K562 (cell line): ENCODE measurements around the gene NMRAL1. TPM values are rescaled to one million over a fixed set of nuclear protein-coding genes. Genes with fewer than 3 reads are reported as not detected.

Experiments used
- ATAC-seq: fragments of 200-7000 bp; cut with Tn5 transposase; 3 replicates; pipeline ENCODE4 v1.9.1; 2020; ENCODE audit warnings: moderate library complexity
- BruUV-seq: library from RNA; stranded (reverse); fragments of 400-500 nt; replicated peaks from 2 replicates; lab custom pipeline; 2021; lab: Mats Ljungman, UMichigan
- CTCF ChIA-PET: fragments of 300-600 bp; formaldehyde crosslinking; extraction: SDS; loops from one replicate; lab custom pipeline; 2021; ENCODE audit warnings: low intra/inter-chr PET ratio; lab: Yijun Ruan, JAX
- POLR2A ChIA-PET: fragments of 300-600, 350-650 bp; sonication (Branson Sonifier 250); formaldehyde crosslinking; extraction: SDS; loops from one replicate; lab custom pipeline; 2021; ENCODE audit warnings: antibody characterized with exemption, inconsistent platforms; lab: Yijun Ruan, JAX
- DNase-seq, 4 experiments: peaks; one replicate each; pipeline versions ENCODE4 v3.0.0 to v3.0.0-alpha.2; 2011 to 2018; ENCODE audit warnings: low spot score in 3 of 4, mixed read lengths in 3 of 4; ENCODE audit errors: extremely low read depth in 1 of 4
- FAIRE-seq: peaks from 2 replicates; lab custom pipeline; 2011; peaks lifted over from hg19 to GRCh38; lab: Jason Lieb, UNC
- H2AFZ ChIP-seq: 2 replicates; pipeline ENCODE4 v1.6.0; 2011; ENCODE audit warnings: low read depth, low read length, control low read depth, inconsistent platforms
- H3K27ac ChIP-seq: fragments of 200-600 bp; 3 replicates; pipeline ENCODE4 v1.8.0; 2011; ENCODE audit warnings: low read depth, mild to moderate bottlenecking, control low read depth, inconsistent platforms, low read length, moderate library complexity, mixed read lengths; ENCODE audit errors: extremely low read depth
- H3K27me3 ChIP-seq, 2 experiments: fragments of 300-600 bp in 1 of 2; 2 replicates in 1 of 2; 3 replicates in 1 of 2; pipeline versions ENCODE4 v1.6.0 to v1.8.0; 2011; ENCODE audit warnings: inconsistent platforms in 2 of 2, low read length in 2 of 2, mild to moderate bottlenecking in 1 of 2, mixed read lengths in 1 of 2, moderate library complexity in 1 of 2; ENCODE audit not compliant: control insufficient read depth in 2 of 2, insufficient read depth in 2 of 2
- H3K36me3 ChIP-seq: fragments of 300-600 bp; 3 replicates; pipeline ENCODE4 v1.8.0; 2011; ENCODE audit warnings: mild to moderate bottlenecking, low read length, inconsistent platforms; ENCODE audit not compliant: control insufficient read depth, insufficient read depth
- H3K4me1 ChIP-seq, 2 experiments: fragments of 200-600 bp in 1 of 2; replicated peaks in 1 of 2; 2 replicates in 1 of 2; 3 replicates in 1 of 2; pipeline versions ENCODE4 v1.5.1 to v1.8.0; 2011; ENCODE audit warnings: inconsistent platforms in 2 of 2, low read length in 2 of 2, mild to moderate bottlenecking in 1 of 2, mixed read lengths in 1 of 2, moderate library complexity in 1 of 2; ENCODE audit not compliant: control insufficient read depth in 2 of 2, insufficient read depth in 2 of 2
- H3K4me2 ChIP-seq: 2 replicates; pipeline ENCODE4 v1.6.1; 2011; ENCODE audit warnings: low read length, control low read depth, inconsistent platforms, mixed read lengths; ENCODE audit not compliant: insufficient read depth
- H3K4me3 ChIP-seq: fragments of 200-600 bp; sonication (generic), shearing (Covaris generic); 2 replicates; pipeline ENCODE4 v1.5.1; 2016; ENCODE audit warnings: control low read depth, inconsistent platforms
- H3K79me2 ChIP-seq: fragments of 200-600 bp; 3 replicates; pipeline ENCODE4 v1.8.0; 2011; ENCODE audit warnings: low read length, inconsistent platforms; ENCODE audit not compliant: control insufficient read depth, insufficient read depth
- H3K9ac ChIP-seq, 2 experiments: 2 replicates each; pipeline versions ENCODE4 v1.6.0 to v1.6.1; 2011; ENCODE audit warnings: low read depth in 2 of 2, low read length in 2 of 2, control low read depth in 1 of 2, inconsistent platforms in 1 of 2, mild to moderate bottlenecking in 1 of 2, mixed read lengths in 1 of 2; ENCODE audit not compliant: insufficient read depth in 1 of 2
- H3K9me1 ChIP-seq: one replicate; pipeline ENCODE4 v1.6.0; 2011; ENCODE audit warnings: inconsistent platforms, mild to moderate bottlenecking, low read length, moderate library complexity; ENCODE audit not compliant: control insufficient read depth, insufficient read depth
- H3K9me3 ChIP-seq: replicated peaks from 2 replicates; pipeline ENCODE4 v1.5.1; 2011; ENCODE audit warnings: low read depth, low read length, inconsistent platforms; ENCODE audit not compliant: control insufficient read depth, insufficient read depth
- H4K20me1 ChIP-seq: replicated peaks from 2 replicates; pipeline ENCODE4 v1.6.1; 2011; ENCODE audit warnings: low read length, inconsistent platforms, mixed read lengths; ENCODE audit not compliant: control insufficient read depth, insufficient read depth
- C11orf30 ChIP-seq: fragments of 450-650 bp; IDR thresholded peaks from 2 replicates; pipeline ENCODE4 v1.6.1; 2016; ENCODE audit warnings: low read depth, mild to moderate bottlenecking
- CEBPG ChIP-seq, 3 experiments: fragments of 200-800 bp in 1 of 3; sonication (Bioruptor generic) in 1 of 3; sonication (generic) in 1 of 3; formaldehyde crosslinking in 1 of 3; IDR thresholded peaks in 2 of 3; conservative IDR thresholded peaks in 1 of 3; 2 replicates each; pipeline versions ENCODE4 v1.6.1 to v1.8.0; 2016 to 2022; ENCODE audit warnings: missing compliant biosample characterization in 2 of 3, missing genetic modification characterization in 2 of 3, mild to moderate bottlenecking in 1 of 3, missing genetic modification reagents in 1 of 3
- FOXK1 ChIP-seq: sonication (generic); formaldehyde crosslinking; IDR thresholded peaks from 2 replicates; pipeline ENCODE4 v1.8.0; 2022; ENCODE audit warnings: missing genetic modification reagents, mild to moderate bottlenecking, borderline replicate concordance
- JUN ChIP-seq, 2 experiments: sonication (generic) in 1 of 2; formaldehyde crosslinking in 1 of 2; IDR thresholded peaks; 2 replicates each; pipeline versions ENCODE4 v1.6.1 to v1.8.0; 2012 to 2022; ENCODE audit warnings: borderline replicate concordance in 2 of 2, mild to moderate bottlenecking in 2 of 2, improper control_type of control experiment in 1 of 2, low read depth in 1 of 2, low read length in 1 of 2, missing genetic modification reagents in 1 of 2
- LEF1 ChIP-seq: fragments of 450-650 bp; IDR thresholded peaks from 2 replicates; pipeline ENCODE4 v1.6.1; 2016; ENCODE audit warnings: mild to moderate bottlenecking
- MAFF ChIP-seq: IDR thresholded peaks from 2 replicates; pipeline ENCODE4 v1.6.1; 2012; ENCODE audit warnings: low read length, improper control_type of control experiment
- MAFG ChIP-seq: fragments of 450-650 bp; conservative IDR thresholded peaks from 2 replicates; pipeline ENCODE4 v1.6.1; 2016; ENCODE audit warnings: missing genetic modification characterization, missing compliant biosample characterization
- MAFK ChIP-seq: IDR thresholded peaks from 2 replicates; pipeline ENCODE4 v1.6.1; 2011; ENCODE audit warnings: low read length, improper control_type of control experiment
- NR1H2 ChIP-seq: sonication (generic); formaldehyde crosslinking; IDR thresholded peaks from 2 replicates; pipeline ENCODE4 v1.4.0; 2020; ENCODE audit warnings: mild to moderate bottlenecking, missing genetic modification reagents
- ZNF239 ChIP-seq: fragments of 250-450 bp; sonication (Bioruptor Pico); IDR thresholded peaks from 2 replicates; pipeline ENCODE4 v1.4.0; 2020; ENCODE audit warnings: mild to moderate bottlenecking
- ZNF316 ChIP-seq: fragments of 450-650 bp; IDR thresholded peaks from 2 replicates; pipeline ENCODE4 v1.6.1; 2016
- ZNF408 ChIP-seq: fragments of 250-450 bp; sonication (Bioruptor Pico); IDR thresholded peaks from 2 replicates; pipeline ENCODE4 v1.4.0; 2020; ENCODE audit warnings: low read depth, mild to moderate bottlenecking, moderate library complexity
- ZNF699 ChIP-seq: fragments of 250-450 bp; sonication (Bioruptor Pico); IDR thresholded peaks from 2 replicates; pipeline ENCODE4 v1.8.0; 2021; ENCODE audit warnings: mild to moderate bottlenecking, moderate library complexity; ENCODE audit not compliant: insufficient replicate concordance
- WGBS: fragments of 100-300 bp; shearing (Covaris generic); methylation state at CpG from one replicate; pipeline ENCODE4 v1.1.6; 2016; ENCODE audit warnings: low coverage, mixed read lengths; ENCODE audit not compliant: insufficient coverage; ENCODE audit errors: missing lambda C conversion rate; 5-methylcytosine and 5-hydroxymethylcytosine counted together
- in situ Hi-C: fragments of 300-500 bp; cut with MboI; formaldehyde crosslinking; loops from 4 replicates; pipeline ENCODE4 v1.15.0; 2018; ENCODE audit warnings: inconsistent platforms, mixed read lengths
- intact Hi-C: fragments of 100-400 bp; cut with micrococcal nuclease; formaldehyde crosslinking; loops from 2 replicates; pipeline ENCODE4 v1.14.2; 2022
- polyA plus RNA-seq, 8 experiments: library from polyadenylated mRNA; depleted of rRNA in 4 of 8; stranded (reverse) in 5 of 8; unstranded in 3 of 8; fragments of >200 nt; fragmentation: Nextera tagmentation in 2 of 8; fragmentation: Illumina TruSeq in 1 of 8; extraction: Ambion mirVana in 2 of 8; extraction: Trizol in 1 of 8; gene quantifications; 2 replicates each; pipeline versions ENCODE4 v1.2.1 to v1.2.3, GENCODE V29; 2011 to 2014; ENCODE audit warnings: inconsistent platforms in 1 of 8, missing spikeins in 1 of 8
- total RNA-seq, 7 experiments: library from RNA; depleted of rRNA in 6 of 7; stranded (reverse); fragments of >200 nt in 6 of 7; fragmentation: Illumina TruSeq in 2 of 7; extraction: Trizol in 2 of 7; gene quantifications; 2 replicates each; pipeline versions ENCODE4 v1.2.1 to v1.2.3, GENCODE V29; 2011 to 2021; ENCODE audit warnings: low replicate concordance in 1 of 7

Gene NMRAL1
- total and polyA plus RNA-seq, 9 of the 15 experiments (the other 6 are each of a cell fraction or from before 2014, with no cell fraction given), result 6.3 to 116 (median 63.2) TPM

- in situ Hi-C loops, result no loop called here
- DNase-seq (no peak), ATAC-seq (no peak)
- Histone ChIP-seq H3K4me1 (peaks cover 2 to 3% of the 10 kb centered on the region in 2 experiments; a peak in 2 of 5 replicates), H3K9me1 (peaks cover 7% of the 10 kb centered on the region), H3K27me3 (no peaks in the 10 kb centered on the region), H2AFZ (no peak overlapping the region), H3K9ac (no peak overlapping the region)
- CTCF ChIA-PET, result no interaction called here
- TF ChIP-seq MAFK (peak; percentile 84), C11orf30 (peak; percentile 80), ZNF239 (CRISPR knock-in tag) (no peak), MAFG (tag) (peak; percentile 74), ZNF316 (peak; percentile 92), ZNF408 (CRISPR knock-in tag) (no peak), MAFF (peak; percentile 85)
- TF ChIP-seq, all 486 proteins: peak for 5
- peaks cover 49% of the 10 kb centered on the region for H3K79me2 ChIP-seq
- no peaks in the 10 kb centered on the region for H4K20me1 ChIP-seq
- no peak for FAIRE-seq
- intact Hi-C loops, result no loop called here
- no peak overlapping the region for H3K4me3 ChIP-seq
- BruUV-seq, result no TSS peak
- no peak overlapping the region for H3K4me2 ChIP-seq
- H3K36me3 ChIP-seq, result peaks cover 50% of the 10 kb centered on the region
- POLR2A ChIA-PET, result interaction anchor here (2.5 kb wide), 1 partner anchor 9 kb away, joined by 12 read pairs; no protein-coding TSS in a partner anchor
- 60% methylated on average over 1 of the region's 1 CpG for WGBS
- H3K9me3 ChIP-seq, result no peaks in the 10 kb centered on the region
- H3K27ac ChIP-seq, result no peak overlapping the region
Observed at GRCh38 chr16:4481963-4482362, 7.5 kb upstream of the NMRAL1 start.

GRCh38 chr16:4481526-4481925 lies 7.1 kb upstream of the NMRAL1 start:
- Histone ChIP-seq H3K79me2 (peaks cover 53% of the 10 kb centered on the region), H3K4me1 (peaks cover 2 to 6% of the 10 kb centered on the region in 2 experiments; a peak in 2 of 5 replicates), H3K4me3 (no peak overlapping the region), H3K4me2 (no peak overlapping the region), H4K20me1 (no peaks in the 10 kb centered on the region), H3K27ac (no peak overlapping the region), H3K9ac (no peak overlapping the region), H3K9me3 (no peaks in the 10 kb centered on the region), H3K9me1 (peaks cover 7% of the 10 kb centered on the region), H2AFZ (no peak overlapping the region), H3K27me3 (no peaks in the 10 kb centered on the region), H3K36me3 (peaks cover 45% of the 10 kb centered on the region)
- no TSS peak for BruUV-seq
- in situ Hi-C loops, result no loop called here
- intact Hi-C loops, result no loop called here
- ChIA-PET CTCF (no interaction called here), POLR2A (interaction anchor here (2.5 kb wide), 1 partner anchor 10 kb away, joined by 12 read pairs; no protein-coding TSS in a partner anchor)
- ATAC-seq (no peak), DNase-seq (no peak), FAIRE-seq (no peak)
- 32% methylated on average over 2 of the region's 2 CpGs for WGBS
- no peak for TF ChIP-seq JUN (IDR thresholded peaks at IDR 0.05; ENCODE audit: borderline replicate concordance, low read depth, low read length)
- no peak for TF ChIP-seq JUN (CRISPR knock-in tag; IDR thresholded peaks at IDR 0.05; ENCODE audit: borderline replicate concordance)
- no peak for TF ChIP-seq ZNF699 (CRISPR knock-in tag)
- no peak for TF ChIP-seq FOXK1 (CRISPR knock-in tag)
- TF ChIP-seq CEBPG (CRISPR knock-in tag; IDR thresholded peaks at IDR 0.05), result no peak
- TF ChIP-seq CEBPG (tag; conservative IDR thresholded peaks at IDR 0.05 in 1 of 2, IDR thresholded peaks at IDR 0.05 in 1 of 2), result peak in 1 of 2 experiments; percentile 33; a peak in 1 of 4 replicates
- no peak for TF ChIP-seq NR1H2
- TF ChIP-seq LEF1, result no peak
